A549 (cell line): ENCODE results near the gene NDUFB11. TPM values are rescaled to one million over a fixed set of nuclear protein-coding genes. Genes with fewer than 3 reads are reported as not detected.

Source experiments
- ATAC-seq, 2 experiments: fragments of 200-7000 bp in 1 of 2; fragments of >200 bp in 1 of 2; cut with Nextera tagmentation in 1 of 2; cut with Tn5 transposase in 1 of 2; 3 replicates each; pipeline versions ENCODE4 v1.8.0 to v1.9.1; 2018 to 2020; ENCODE audit warnings: mild to moderate bottlenecking in 1 of 2, moderate library complexity in 1 of 2
- CTCF ChIA-PET: fragments of 300-600 bp; sonication (Branson Sonifier 250); formaldehyde crosslinking; extraction: SDS; loops from one replicate; lab custom pipeline; 2021; ENCODE audit warnings: antibody characterized with exemption, inconsistent platforms; lab: Yijun Ruan, JAX
- POLR2A ChIA-PET: fragments of 350-600 bp; formaldehyde crosslinking; extraction: SDS; loops from one replicate; lab custom pipeline; 2021; ENCODE audit warnings: antibody characterized with exemption, inconsistent platforms; lab: Yijun Ruan, JAX
- DNase-seq, 2 experiments: peaks; one replicate each; pipeline versions ENCODE4 v3.0.0 to v3.0.0-alpha.2; 2011 to 2016; ENCODE audit warnings: low read depth in 1 of 2, low spot score in 1 of 2
- FAIRE-seq: peaks from 2 replicates; lab custom pipeline; 2011; peaks lifted over from hg19 to GRCh38; lab: Jason Lieb, UNC
- H3K27ac ChIP-seq, 2 experiments: fragments of >200 bp; sonication (Bioruptor Twin); formaldehyde crosslinking; 3 replicates each; pipeline ENCODE4 v1.5.1; 2016 to 2017
- H3K4me1 ChIP-seq: fragments of >200 bp; sonication (Bioruptor Twin); formaldehyde crosslinking; 3 replicates; pipeline ENCODE4 v1.6.1; 2016
- H3K4me2 ChIP-seq: fragments of >200 bp; sonication (Bioruptor Twin); formaldehyde crosslinking; 3 replicates; pipeline ENCODE4 v1.6.1; 2016
- H3K4me3 ChIP-seq: fragments of >200 bp; sonication (Bioruptor Twin); formaldehyde crosslinking; 3 replicates; pipeline ENCODE4 v1.5.1; 2016
- H3K9me3 ChIP-seq: fragments of >200 bp; sonication (Bioruptor Twin); formaldehyde crosslinking; 3 replicates; pipeline ENCODE4 v1.6.1; 2016
- ATOH8 ChIP-seq: fragments of 250-450 bp; sonication (Bioruptor Pico); IDR thresholded peaks from 2 replicates; pipeline ENCODE4 v1.5.0; 2020; ENCODE audit warnings: low read depth, mild to moderate bottlenecking, moderate library complexity
- BCL3 ChIP-seq: fragments of >200 bp; sonication (Bioruptor Twin); formaldehyde crosslinking; IDR thresholded peaks from 3 replicates; pipeline ENCODE4 v1.6.1; 2016
- BHLHE40 ChIP-seq: IDR thresholded peaks from 2 replicates; pipeline ENCODE4 v1.6.1; 2012; ENCODE audit warnings: low read depth, low read length, inconsistent platforms
- CEBPB ChIP-seq, 2 experiments: fragments of >200 bp in 1 of 2; sonication (Bioruptor Twin) in 1 of 2; formaldehyde crosslinking in 1 of 2; IDR thresholded peaks; 2 replicates each; pipeline ENCODE4 v1.6.1; 2012 to 2016
- EHMT2 ChIP-seq: fragments of 200-600 bp; sonication (generic); IDR thresholded peaks from 2 replicates; pipeline ENCODE4 v1.6.1; 2016; ENCODE audit warnings: antibody characterized with exemption, low read depth, mild to moderate bottlenecking, moderate library complexity
- ESRRA ChIP-seq: fragments of 150-350 bp; IDR thresholded peaks from 2 replicates; pipeline ENCODE4 v1.6.1; 2014; ENCODE audit warnings: mild to moderate bottlenecking, low read length, borderline replicate concordance
- HDAC2 ChIP-seq: fragments of 200-600 bp; sonication (generic); IDR thresholded peaks from 2 replicates; pipeline ENCODE4 v1.6.1; 2016
- HMGXB4 ChIP-seq: fragments of 250-450 bp; sonication (Bioruptor Pico); IDR thresholded peaks from 2 replicates; pipeline ENCODE4 v1.5.0; 2021; ENCODE audit warnings: mild to moderate bottlenecking, moderate library complexity, borderline replicate concordance
- HOXA7 ChIP-seq: fragments of 250-450 bp; sonication (Bioruptor Pico); IDR thresholded peaks from 2 replicates; pipeline ENCODE4 v1.5.0; 2020; ENCODE audit warnings: mild to moderate bottlenecking, moderate library complexity
- KDM5A ChIP-seq: fragments of 200-600 bp; sonication (generic); IDR thresholded peaks from 2 replicates; pipeline ENCODE4 v1.6.1; 2016; ENCODE audit warnings: antibody characterized with exemption, mild to moderate bottlenecking
- MAFK ChIP-seq: fragments of 450-650 bp; IDR thresholded peaks from 2 replicates; pipeline ENCODE4 v1.6.1; 2014; ENCODE audit not compliant: partially characterized antibody
- MAZ ChIP-seq: fragments of 150-350 bp; IDR thresholded peaks from 2 replicates; pipeline ENCODE4 v1.6.1; 2014; ENCODE audit warnings: antibody characterized with exemption, low read depth, low read length, borderline replicate concordance
- NPAS2 ChIP-seq: fragments of 250-450 bp; sonication (Bioruptor Pico); IDR thresholded peaks from 2 replicates; pipeline ENCODE4 v1.8.0; 2022; ENCODE audit warnings: mild to moderate bottlenecking, moderate library complexity, borderline replicate concordance
- NR3C1 ChIP-seq: fragments of >200 bp; sonication (Bioruptor Twin); formaldehyde crosslinking; IDR thresholded peaks from 3 replicates; pipeline ENCODE4 v1.6.1; 2017
- PBX3 ChIP-seq: IDR thresholded peaks from 2 replicates; pipeline ENCODE4 v1.6.1; 2012
- PHF8 ChIP-seq: fragments of 200-600 bp; sonication (generic); IDR thresholded peaks from 2 replicates; pipeline ENCODE4 v1.6.1; 2016; ENCODE audit warnings: low read depth, mild to moderate bottlenecking, antibody characterized with exemption, moderate library complexity, borderline replicate concordance
- POLR2A ChIP-seq: IDR thresholded peaks from 2 replicates; pipeline ENCODE4 v1.6.1; 2012; ENCODE audit warnings: mild to moderate bottlenecking, low read length
- RFX5 ChIP-seq: fragments of 450-650 bp; IDR thresholded peaks from 2 replicates; pipeline ENCODE4 v1.7.1; 2014; ENCODE audit warnings: antibody characterized with exemption, mild to moderate bottlenecking, moderate library complexity
- TFCP2L1 ChIP-seq: fragments of 250-450 bp; sonication (Bioruptor Pico); IDR thresholded peaks from 2 replicates; pipeline ENCODE4 v1.5.0; 2021; ENCODE audit warnings: mild to moderate bottlenecking
- WGBS: methylation state at CpG from one replicate; pipeline ENCODE4 v1.1.6; 2017; ENCODE audit errors: missing lambda C conversion rate; 5-methylcytosine and 5-hydroxymethylcytosine counted together
- polyA plus RNA-seq, 4 experiments: library from polyadenylated mRNA; depleted of rRNA in 3 of 4; stranded (reverse); fragments of >200 nt; fragmentation: RNase III in 1 of 4; extraction: RNeasy Plus Mini Kit Qiagen cat#74134 plus additional on column Dnase treatment in 1 of 4; gene quantifications; 2 replicates in 3 of 4; 3 replicates in 1 of 4; pipeline ENCODE4 v1.2.3, GENCODE V29; 2011 to 2017

NDUFB11 gene
- polyA plus RNA-seq, 2 of the 4 experiments (the other 2 are of a cell fraction) = 84.5 to 147 TPM

GRCh38 chrX:47175588-47175980 lies 31.1 kb upstream of the NDUFB11 start (continued):
- TF ChIP-seq EHMT2 = no peak
- TF ChIP-seq NR3C1 = no peak

GRCh38 chrX:47174846-47175587 lies 30.5 kb upstream of the NDUFB11 start:
- FAIRE-seq = no peak
- no peak overlapping the region for H3K27ac ChIP-seq
- TF ChIP-seq ATOH8 (CRISPR knock-in tag) (no peak), MAFK (no peak), BCL3 (no peak), KDM5A (no peak)
- TF ChIP-seq, all 56 proteins: peak for 0
- DNase-seq (no peak), ATAC-seq (no peak)
- no peaks in the 10 kb centered on the region for H3K9me3 ChIP-seq
- POLR2A ChIA-PET = no interaction called here
- no peaks in the 10 kb centered on the region for H3K4me1 ChIP-seq
- no peak overlapping the region for H3K4me3 ChIP-seq
- CTCF ChIA-PET = no interaction called here
- WGBS = 96% methylated on average over 18 of the region's 23 CpGs
- H3K4me2 ChIP-seq = no peak overlapping the region

- no peak for DNase-seq
Observed at GRCh38 chrX:47174376-47174775, 29.9 kb upstream of the NDUFB11 start.

GRCh38 chrX:47172971-47173792 lies 28.7 kb upstream of the NDUFB11 start:
- 95% methylated on average over 17 of the region's 18 CpGs for WGBS
- DNase-seq = no peak
- TF ChIP-seq MAZ (no peak), CEBPB (IDR thresholded peaks at IDR 0.05) (no peak), HOXA7 (CRISPR knock-in tag) (no peak), RFX5 (no peak), PHF8 (no peak), PBX3 (no peak), TFCP2L1 (CRISPR knock-in tag) (no peak), POLR2A (no peak), HMGXB4 (no peak), ESRRA (no peak), BCL3 (no peak)
- Histone ChIP-seq H3K9me3 (no peaks in the 10 kb centered on the region), H3K4me3 (no peak overlapping the region), H3K4me1 (no peaks in the 10 kb centered on the region), H3K4me2 (no peak overlapping the region), H3K27ac (no peak overlapping the region)
- POLR2A ChIA-PET = no interaction called here
- no peak for FAIRE-seq
- no peak for ATAC-seq
- CTCF ChIA-PET = interaction anchor here (0.6 kb wide), 1 partner anchor 28 kb away, joined by 3 read pairs; the partner anchor contains the start of genes NDUFB11 and RBM10

More at GRCh38 chrX:47174376-47174775, 29.9 kb upstream of the NDUFB11 start:
- Histone ChIP-seq H3K4me1 (no peaks in the 10 kb centered on the region), H3K9me3 (no peaks in the 10 kb centered on the region), H3K4me2 (no peak overlapping the region)
- CTCF ChIA-PET = no interaction called here
- no peak for FAIRE-seq
- TF ChIP-seq BHLHE40 (no peak), RFX5 (no peak), MAFK (no peak), NPAS2 (CRISPR knock-in tag) (no peak), HDAC2 (no peak)
- TF ChIP-seq, all 56 proteins: peak for 0
- no peak for ATAC-seq
- Histone ChIP-seq H3K4me3 (no peak overlapping the region), H3K27ac (no peak overlapping the region)
- POLR2A ChIA-PET = no interaction called here
- 92% methylated on average over 12 of the region's 12 CpGs for WGBS
